Fibroblast of lung (primary cell): ENCODE data around the gene RPL10. TPM values are rescaled to one million over a fixed set of nuclear protein-coding genes. Genes with fewer than 3 reads are reported as not detected.
"Not testable (repeated sequence)": the region's sequence is repeated elsewhere in the genome, so short reads cannot be mapped to it uniquely, and the experiment has no call there.

Experiments used
- DNase-seq, 2 donors: peaks; one replicate each; pipeline versions ENCODE4 v3.0.0 to v3.0.0-alpha.2; 2010; ENCODE audit warnings: low read depth in 2 of 2
- H2AFZ ChIP-seq: 2 replicates; pipeline ENCODE4 v1.5.1; 2012; ENCODE audit warnings: low read length, control low read depth, inconsistent platforms
- H3K27ac ChIP-seq: 2 replicates; pipeline ENCODE4 v1.5.1; 2011; ENCODE audit warnings: low read length, control low read depth; ENCODE audit not compliant: insufficient read depth
- H3K27me3 ChIP-seq: 2 replicates; pipeline ENCODE4 v1.5.1; 2011; ENCODE audit warnings: mild to moderate bottlenecking, low read length; ENCODE audit not compliant: control insufficient read depth, insufficient read depth
- H3K36me3 ChIP-seq: 2 replicates; pipeline ENCODE4 v1.5.1; 2011; ENCODE audit warnings: low read length; ENCODE audit not compliant: control insufficient read depth, insufficient read depth
- H3K4me1 ChIP-seq: 2 replicates; pipeline ENCODE4 v1.5.1; 2011; ENCODE audit warnings: low read length; ENCODE audit not compliant: control insufficient read depth, insufficient read depth; ENCODE audit errors: extremely low read depth
- H3K4me2 ChIP-seq: 2 replicates; pipeline ENCODE4 v1.5.1; 2011; ENCODE audit warnings: low read length, control low read depth; ENCODE audit not compliant: insufficient read depth; ENCODE audit errors: extremely low read depth
- H3K4me3 ChIP-seq, 4 experiments: fragments of 200-600 bp in 1 of 4; sonication (generic) in 1 of 4; replicated peaks in 1 of 4; 2 replicates each; pipeline ENCODE4 v1.5.1; 2011 to 2016; ENCODE audit warnings: low read length in 4 of 4, low read depth in 3 of 4, mild to moderate bottlenecking in 3 of 4, control low read depth in 2 of 4, inconsistent platforms in 1 of 4, mixed read lengths in 1 of 4; ENCODE audit not compliant: insufficient read depth in 1 of 4; ENCODE audit errors: control extremely low read depth in 1 of 4
- H3K79me2 ChIP-seq: 2 replicates; pipeline ENCODE4 v1.5.1; 2012; ENCODE audit warnings: mild to moderate bottlenecking, low read length, inconsistent platforms; ENCODE audit not compliant: control insufficient read depth, insufficient read depth
- H3K9ac ChIP-seq: 2 replicates; pipeline ENCODE4 v1.5.1; 2011; ENCODE audit warnings: mild to moderate bottlenecking, low read length, control low read depth; ENCODE audit not compliant: insufficient read depth
- H3K9me3 ChIP-seq: 2 replicates; pipeline ENCODE4 v1.5.1; 2012; ENCODE audit warnings: low read depth, low read length; ENCODE audit not compliant: control insufficient read depth, insufficient read depth
- H4K20me1 ChIP-seq: 2 replicates; pipeline ENCODE4 v1.5.1; 2011; ENCODE audit warnings: low read length; ENCODE audit not compliant: control insufficient read depth, insufficient read depth; ENCODE audit errors: extremely low read depth
- EZH2 ChIP-seq: IDR thresholded peaks from 2 replicates; pipeline ENCODE4 v1.5.1; 2012; ENCODE audit warnings: low read length, control low read depth, mild to moderate bottlenecking; ENCODE audit errors: missing control alignments
- polyA plus RNA-seq, 2 donors: library from polyadenylated mRNA; depleted of rRNA in 1 of 2; stranded (reverse) in 1 of 2; unstranded in 1 of 2; fragments of >200 nt; gene quantifications; 2 replicates each; pipeline ENCODE4 v1.2.1, GENCODE V29; 2011 to 2012; ENCODE audit warnings: missing spikeins in 1 of 2
- total RNA-seq: library from RNA; depleted of rRNA; stranded (reverse); fragments of >200 nt; gene quantifications from 2 replicates; pipeline ENCODE4 v1.2.1, GENCODE V29; 2014
- TF ChIP-seq, protein P1 (sequence below), 2 donors: IDR thresholded peaks in 1 of 2; conservative IDR thresholded peaks in 1 of 2; 1 replicate in 1 of 2; 2 replicates in 1 of 2; pipeline ENCODE4 v1.5.1; 2011 to 2012; ENCODE audit warnings: low read length in 2 of 2, control low read depth in 1 of 2, inconsistent platforms in 1 of 2, low read depth in 1 of 2, mild to moderate bottlenecking in 1 of 2

RPL10 gene
- total and polyA plus RNA-seq, 2 donors (not counting 1 experiment from before 2014, with no cell fraction given): 2,319 to 4,527 TPM

DNA sequence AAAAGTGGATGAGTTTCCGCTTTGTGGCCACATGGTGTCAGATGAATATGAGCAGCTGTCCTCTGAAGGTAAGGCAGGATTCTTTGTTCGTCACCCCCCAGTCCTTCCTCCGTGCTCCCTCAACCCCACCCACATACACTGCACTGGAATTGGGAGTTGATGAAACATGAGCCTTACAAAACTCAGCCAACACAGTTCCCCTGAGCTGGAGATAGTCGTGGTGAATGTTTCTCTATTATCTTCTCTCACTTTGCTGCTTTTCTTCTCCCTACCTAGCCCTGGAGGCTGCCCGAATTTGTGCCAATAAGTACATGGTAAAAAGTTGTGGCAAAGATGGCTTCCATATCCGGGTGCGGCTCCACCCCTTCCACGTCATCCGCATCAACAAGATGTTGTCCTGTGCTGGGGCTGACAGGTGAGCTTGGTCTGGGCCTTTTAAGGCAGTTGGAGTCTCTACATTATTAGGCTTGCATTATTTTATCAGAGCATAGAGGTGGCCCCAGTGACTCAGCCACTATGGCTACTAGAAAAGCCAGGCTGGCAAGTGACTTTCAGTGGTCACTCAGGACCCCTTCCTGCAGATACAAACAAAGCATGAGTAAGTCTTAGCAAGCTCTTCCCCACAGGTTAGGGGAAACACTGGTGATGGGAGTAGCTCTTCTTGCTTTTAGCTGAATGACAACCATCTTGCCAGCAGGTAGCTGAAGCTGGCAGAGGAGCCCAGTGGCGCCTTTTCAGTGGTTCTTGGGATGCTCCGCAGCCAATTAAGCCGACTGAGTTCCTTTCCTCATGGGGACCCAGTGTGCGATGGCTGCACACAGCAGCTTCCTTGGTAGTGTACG lies 1.6 kb downstream of the RPL10 start:
- H3K9ac ChIP-seq: peak overlapping the region; percentile 83
- H2AFZ ChIP-seq: no peak overlapping the region
- peak overlapping the region; percentile 98 for H3K27ac ChIP-seq
- peaks cover 4% of the 10 kb centered on the region for H3K36me3 ChIP-seq
- peak overlapping the region; percentile 88 for H3K4me2 ChIP-seq
- TF ChIP-seq, protein P1, sequence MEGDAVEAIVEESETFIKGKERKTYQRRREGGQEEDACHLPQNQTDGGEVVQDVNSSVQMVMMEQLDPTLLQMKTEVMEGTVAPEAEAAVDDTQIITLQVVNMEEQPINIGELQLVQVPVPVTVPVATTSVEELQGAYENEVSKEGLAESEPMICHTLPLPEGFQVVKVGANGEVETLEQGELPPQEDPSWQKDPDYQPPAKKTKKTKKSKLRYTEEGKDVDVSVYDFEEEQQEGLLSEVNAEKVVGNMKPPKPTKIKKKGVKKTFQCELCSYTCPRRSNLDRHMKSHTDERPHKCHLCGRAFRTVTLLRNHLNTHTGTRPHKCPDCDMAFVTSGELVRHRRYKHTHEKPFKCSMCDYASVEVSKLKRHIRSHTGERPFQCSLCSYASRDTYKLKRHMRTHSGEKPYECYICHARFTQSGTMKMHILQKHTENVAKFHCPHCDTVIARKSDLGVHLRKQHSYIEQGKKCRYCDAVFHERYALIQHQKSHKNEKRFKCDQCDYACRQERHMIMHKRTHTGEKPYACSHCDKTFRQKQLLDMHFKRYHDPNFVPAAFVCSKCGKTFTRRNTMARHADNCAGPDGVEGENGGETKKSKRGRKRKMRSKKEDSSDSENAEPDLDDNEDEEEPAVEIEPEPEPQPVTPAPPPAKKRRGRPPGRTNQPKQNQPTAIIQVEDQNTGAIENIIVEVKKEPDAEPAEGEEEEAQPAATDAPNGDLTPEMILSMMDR (conservative IDR thresholded peaks at IDR 0.05 in 1 of 2, IDR thresholded peaks at IDR 0.05 in 1 of 2; ENCODE audit: low read depth in 1 of 2, low read length in 2 of 2): no peak
- TF ChIP-seq EZH2: no peak
- H3K9me3 ChIP-seq: no peaks in the 10 kb centered on the region
- H3K79me2 ChIP-seq: peaks cover 20% of the 10 kb centered on the region
- H4K20me1 ChIP-seq: no peaks in the 10 kb centered on the region
- H3K4me1 ChIP-seq: no peaks in the 10 kb centered on the region
- peak overlapping the region; percentile 61 to 96 (median 72) for H3K4me3 ChIP-seq
- no peaks in the 10 kb centered on the region for H3K27me3 ChIP-seq
- DNase-seq: no peak

DNA sequence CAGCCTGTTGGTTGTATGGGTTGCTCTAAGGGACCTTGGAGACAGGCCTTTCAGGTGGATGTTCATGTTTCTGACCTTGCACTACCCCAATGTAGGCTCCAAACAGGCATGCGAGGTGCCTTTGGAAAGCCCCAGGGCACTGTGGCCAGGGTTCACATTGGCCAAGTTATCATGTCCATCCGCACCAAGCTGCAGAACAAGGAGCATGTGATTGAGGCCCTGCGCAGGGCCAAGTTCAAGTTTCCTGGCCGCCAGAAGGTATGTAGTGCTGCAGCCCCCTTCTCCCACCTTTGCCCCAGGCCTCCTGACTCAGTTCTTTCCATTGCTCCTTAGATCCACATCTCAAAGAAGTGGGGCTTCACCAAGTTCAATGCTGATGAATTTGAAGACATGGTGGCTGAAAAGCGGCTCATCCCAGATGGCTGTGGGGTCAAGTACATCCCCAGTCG lies 2.2 kb downstream of the RPL10 start:
- H3K27ac ChIP-seq: peak overlapping the region; percentile 98
- not testable (repeated sequence) for H3K36me3 ChIP-seq, DNase-seq, H4K20me1 ChIP-seq, H3K27me3 ChIP-seq, H2AFZ ChIP-seq, H3K9me3 ChIP-seq, H3K4me1 ChIP-seq
- peak overlapping the region; percentile 88 for H3K4me2 ChIP-seq
- peak overlapping the region in 3 of 4 experiments; percentile 61 to 96 (median 77) for H3K4me3 ChIP-seq
- H3K79me2 ChIP-seq: peaks cover 20% of the 10 kb centered on the region
- peak overlapping the region; percentile 7 for H3K9ac ChIP-seq

DNA sequence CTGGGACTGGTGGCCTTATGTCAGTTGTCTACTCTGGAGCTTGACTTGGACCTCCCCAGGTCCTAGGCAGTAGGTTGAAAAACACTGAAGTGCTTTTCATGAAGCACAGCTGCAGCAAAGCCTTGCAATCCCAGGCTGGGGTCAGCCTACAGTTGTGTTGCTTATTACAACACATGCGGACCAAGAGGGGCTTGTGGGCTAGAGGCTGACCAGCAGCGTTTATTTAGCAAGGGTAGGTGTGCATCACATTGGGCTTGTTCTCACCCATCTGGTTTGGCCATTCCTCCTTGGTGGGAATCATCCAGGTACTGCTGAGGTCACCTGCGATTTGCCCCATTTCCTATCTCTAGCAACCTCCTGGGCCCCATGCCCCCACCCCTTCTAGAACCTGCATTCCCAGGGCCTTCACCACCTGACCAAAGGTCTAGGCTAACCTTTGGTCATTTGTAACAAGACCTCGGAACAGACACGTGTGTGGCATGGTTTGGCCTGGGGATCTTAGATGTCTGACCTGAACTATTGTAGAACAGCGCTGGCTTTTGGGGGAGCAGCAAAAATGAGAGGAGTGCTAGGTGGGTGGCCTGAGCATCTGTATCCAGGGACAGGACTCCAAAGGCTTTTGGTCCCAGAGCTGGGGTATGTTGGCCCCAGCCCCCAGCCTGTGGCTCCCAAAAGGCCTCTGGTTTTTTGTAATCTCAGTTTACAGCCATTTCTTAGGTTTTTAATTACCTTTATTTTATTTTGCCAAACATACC lies 3.0 kb downstream of the RPL10 start:
- DNase-seq: peak; percentile 19 to 41
- H3K36me3 ChIP-seq: peaks cover 4% of the 10 kb centered on the region
- no peaks in the 10 kb centered on the region for H3K4me1 ChIP-seq
- H4K20me1 ChIP-seq: no peaks in the 10 kb centered on the region
- no peaks in the 10 kb centered on the region for H3K27me3 ChIP-seq
- H3K9ac ChIP-seq: no peak overlapping the region
- H2AFZ ChIP-seq: no peak overlapping the region
- H3K4me3 ChIP-seq: peak overlapping the region in 1 of 4 experiments; percentile 14
- no peaks in the 10 kb centered on the region for H3K9me3 ChIP-seq
- no peak overlapping the region for H3K4me2 ChIP-seq
- no peak overlapping the region for H3K27ac ChIP-seq
- H3K79me2 ChIP-seq: peaks cover 20% of the 10 kb centered on the region
- no peak for TF ChIP-seq EZH2
- TF ChIP-seq, protein P1 (conservative IDR thresholded peaks at IDR 0.05 in 1 of 2, IDR thresholded peaks at IDR 0.05 in 1 of 2; ENCODE audit: low read depth in 1 of 2, low read length in 2 of 2): no peak
